GM11168 (cell line): ENCODE data around the gene MAPRE3.

Experiments used
- in situ Hi-C: fragments of 300-500 bp; cut with MboI; formaldehyde crosslinking; loops from one replicate; pipeline ENCODE4 v1.12.0; 2022; ENCODE audit warnings: low sequenced_read_pairs; ENCODE audit not compliant: unreplicated experiment

MAPRE3 gene

DNA sequence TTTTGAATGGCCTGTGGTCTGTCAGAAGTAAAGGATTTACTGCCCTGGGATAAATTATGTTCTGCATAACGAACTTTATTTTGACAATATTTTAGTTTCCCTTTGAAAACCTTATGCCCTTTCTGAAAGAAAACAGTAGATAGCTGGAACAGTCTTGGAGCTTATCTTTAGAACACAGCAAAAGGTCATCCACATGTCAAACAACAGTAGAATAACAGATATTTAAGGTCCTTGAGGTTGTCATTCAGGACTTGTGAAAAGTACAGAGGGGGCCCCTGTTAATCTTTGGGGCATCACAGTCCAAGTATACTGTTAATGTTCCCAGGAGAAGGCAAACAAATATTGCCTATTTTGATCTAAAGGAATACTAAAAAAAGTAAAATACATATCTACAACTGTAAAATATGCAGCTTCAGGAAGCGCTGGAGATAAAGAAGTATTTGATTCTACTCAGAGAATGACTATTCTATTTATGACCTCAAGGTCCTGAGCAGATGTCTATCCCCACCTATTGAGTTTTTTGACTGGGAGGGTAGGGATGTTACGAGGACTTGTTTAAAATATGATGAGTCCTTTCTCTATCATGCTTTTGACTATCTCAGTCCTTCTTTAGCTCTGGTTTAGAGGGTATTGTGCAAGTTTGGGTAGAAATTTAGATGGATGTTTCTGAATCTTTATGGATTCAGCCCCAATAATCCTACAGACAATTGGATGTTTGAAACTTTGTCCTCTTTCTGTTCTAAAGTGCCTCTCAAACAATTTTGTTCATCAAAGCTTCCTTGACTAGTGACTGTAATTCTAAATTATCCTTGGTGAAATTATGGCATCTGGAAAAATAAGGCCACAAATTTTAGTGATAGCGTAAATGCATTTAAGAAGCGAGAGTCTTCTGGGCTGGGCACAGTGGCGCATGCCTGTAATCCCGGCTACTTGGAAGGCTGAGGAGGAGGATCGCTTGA, 37.3 kb downstream of the MAPRE3 start:
- in situ Hi-C loops, result no loop called here

DNA sequence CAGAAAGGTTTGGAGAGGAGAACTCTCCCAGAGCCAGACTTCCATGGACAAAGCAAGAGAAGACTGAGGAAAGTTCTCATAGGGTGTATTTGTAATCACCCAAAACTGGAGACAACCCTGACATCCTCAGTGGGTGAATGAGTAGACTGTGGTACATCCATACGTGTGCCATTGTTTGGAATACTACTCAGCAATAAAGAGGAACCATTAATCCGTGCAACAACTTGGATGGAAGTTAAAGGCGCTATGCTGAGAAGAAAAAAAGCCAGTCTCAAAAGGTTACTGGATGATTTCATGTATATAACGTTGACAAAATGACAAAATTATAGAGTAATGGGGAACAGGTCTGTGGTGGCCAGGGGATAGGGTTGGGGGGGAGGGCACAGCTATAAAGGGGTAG, 38.2 kb downstream of the MAPRE3 start:
- in situ Hi-C loops, result no loop called here

DNA sequence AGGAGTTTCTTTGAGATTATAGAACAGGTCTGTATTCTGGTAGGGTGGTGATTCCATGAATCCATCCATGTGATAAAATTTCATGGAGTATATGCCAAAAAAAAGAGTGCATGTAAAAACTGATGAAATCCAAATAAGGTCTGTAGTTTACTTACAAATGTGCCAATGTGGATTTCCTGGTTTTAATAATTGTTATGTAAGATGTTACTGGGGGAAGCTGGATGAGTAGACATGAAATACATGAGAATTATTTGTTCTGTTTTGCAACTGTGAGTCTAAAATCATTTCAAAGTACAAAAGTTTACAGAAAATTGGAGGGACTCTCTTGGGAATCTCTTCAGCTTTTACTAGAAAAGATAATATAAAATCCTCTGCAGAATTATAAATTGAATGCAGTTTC, 38.6 kb downstream of the MAPRE3 start:
- in situ Hi-C loops, result no loop called here

DNA sequence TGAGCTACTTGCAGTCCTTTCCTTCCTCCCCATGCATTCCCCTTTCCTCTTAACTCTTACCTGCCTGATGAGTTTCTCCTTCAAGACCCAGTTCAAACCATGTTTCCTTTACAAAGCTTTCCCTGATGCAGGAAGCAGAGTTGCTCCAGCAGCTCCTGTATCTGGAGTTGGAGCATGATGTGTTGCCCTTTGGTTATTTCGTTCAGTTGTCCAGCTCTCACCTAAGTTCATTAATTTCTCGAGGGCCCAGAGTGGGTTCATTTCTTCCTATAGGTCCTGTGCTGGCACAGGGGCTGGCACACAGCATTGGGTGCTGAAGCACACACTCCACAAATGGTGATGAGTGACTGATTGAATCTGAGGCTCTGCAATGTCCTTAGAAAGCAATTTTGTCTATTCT, 39.3 kb downstream of the MAPRE3 start:
- in situ Hi-C loops, result loop anchor here (5.0 kb wide), 1 partner anchor 42 kb away; no protein-coding TSS in a partner anchor

DNA sequence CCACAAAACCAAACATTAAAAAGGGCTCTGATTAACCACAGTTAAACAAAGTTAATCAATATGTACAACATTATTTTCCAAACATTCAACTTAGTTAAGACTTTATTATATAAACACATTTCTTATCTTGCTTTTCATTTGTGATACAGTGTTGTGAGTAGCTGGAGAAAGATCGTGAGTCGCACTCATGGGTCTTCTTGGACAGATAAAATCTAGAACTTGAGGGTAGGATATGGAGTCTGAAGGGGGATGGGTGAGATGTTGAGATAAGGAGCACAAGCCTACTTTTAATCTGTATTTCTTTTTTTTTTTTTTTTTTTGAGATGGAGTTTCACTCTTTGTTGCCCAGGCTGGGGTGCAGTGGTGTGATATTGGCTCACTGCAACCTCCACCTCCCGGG, 39.7 kb downstream of the MAPRE3 start:
- in situ Hi-C loops, result loop anchor here (5.0 kb wide), 1 partner anchor 43 kb away; no protein-coding TSS in a partner anchor

DNA sequence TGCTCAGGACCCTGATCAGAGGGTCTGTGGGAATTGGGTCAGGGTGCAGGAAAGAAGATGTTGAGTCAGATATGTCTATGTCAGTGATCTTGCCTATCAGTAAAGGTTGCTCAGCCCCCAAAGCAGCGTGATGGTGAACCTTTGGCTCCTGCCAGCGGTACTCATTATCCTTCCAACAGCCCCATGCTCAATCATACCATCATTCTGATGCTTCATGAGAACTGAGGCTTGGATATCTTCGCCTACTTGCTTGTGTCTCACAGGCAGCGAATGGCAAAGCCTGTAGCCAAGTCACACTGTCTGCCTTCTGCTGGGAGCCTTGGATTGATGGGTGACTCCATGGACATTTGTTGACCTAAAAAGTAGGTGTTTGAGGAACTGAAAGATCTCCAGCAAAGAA, 43.3 kb downstream of the MAPRE3 start:
- in situ Hi-C loops, result loop anchor here (5.0 kb wide), 1 partner anchor 46 kb away; no protein-coding TSS in a partner anchor

DNA sequence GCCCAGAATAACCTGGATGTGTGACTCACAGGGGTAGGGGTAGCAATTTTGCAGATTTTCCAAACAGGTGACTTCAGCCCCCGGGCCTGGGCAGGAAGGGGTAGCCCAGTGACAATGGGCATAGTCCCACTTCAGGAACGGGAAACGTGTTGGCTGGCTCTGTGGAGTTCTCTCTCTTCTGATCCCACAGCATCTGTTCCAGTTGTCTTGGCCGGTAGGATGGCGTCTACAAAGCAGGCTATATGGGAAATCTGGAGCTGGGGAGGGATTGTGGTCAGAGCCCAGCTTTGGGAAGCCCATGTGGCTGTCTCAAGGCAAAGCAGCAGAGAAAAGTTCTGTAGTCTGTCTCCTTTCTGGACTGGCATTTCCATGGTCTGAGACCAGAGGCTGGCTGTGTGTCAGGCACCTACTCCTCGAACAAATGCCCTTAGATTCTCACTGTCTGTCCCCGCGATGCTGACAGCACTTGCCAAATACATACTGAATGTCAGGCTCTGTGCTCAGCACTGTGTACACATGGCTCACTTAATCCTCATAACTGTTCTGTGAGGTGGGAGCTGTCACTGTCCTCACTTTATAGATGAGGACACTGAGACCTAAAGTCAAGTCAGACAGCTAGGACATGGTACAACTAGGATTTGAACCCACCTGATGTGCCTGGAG, 44.5 kb downstream of the MAPRE3 start:
- in situ Hi-C loops, result loop anchor here (5.0 kb wide), 1 partner anchor 48 kb away; no protein-coding TSS in a partner anchor

DNA sequence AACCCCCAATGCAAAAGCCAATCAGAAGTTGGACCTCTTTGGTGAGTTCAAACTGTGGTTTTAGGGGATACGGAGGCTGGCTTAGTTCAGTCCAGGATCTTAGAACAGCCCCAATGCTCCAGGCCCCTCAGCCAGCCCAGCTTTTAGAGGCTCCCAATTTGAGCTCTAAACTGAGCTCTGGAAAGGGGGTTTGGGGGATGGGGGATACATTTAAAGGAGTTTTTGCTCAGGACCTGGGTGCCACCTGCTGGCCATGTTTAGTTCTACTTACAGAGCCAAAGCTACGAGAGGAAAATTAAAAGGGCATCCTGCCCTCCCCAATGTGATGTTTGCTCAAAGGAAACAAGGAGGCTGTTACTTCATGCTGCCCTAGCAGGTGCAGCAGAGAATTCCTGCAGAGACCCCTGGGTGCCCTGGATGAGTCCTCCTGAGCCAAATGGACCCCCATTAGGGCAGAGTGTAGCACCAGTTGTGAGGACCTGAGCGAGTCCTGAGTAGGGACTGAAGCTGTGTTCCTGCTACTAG, 46.4 kb downstream of the MAPRE3 start:
- in situ Hi-C loops, result no loop called here

DNA sequence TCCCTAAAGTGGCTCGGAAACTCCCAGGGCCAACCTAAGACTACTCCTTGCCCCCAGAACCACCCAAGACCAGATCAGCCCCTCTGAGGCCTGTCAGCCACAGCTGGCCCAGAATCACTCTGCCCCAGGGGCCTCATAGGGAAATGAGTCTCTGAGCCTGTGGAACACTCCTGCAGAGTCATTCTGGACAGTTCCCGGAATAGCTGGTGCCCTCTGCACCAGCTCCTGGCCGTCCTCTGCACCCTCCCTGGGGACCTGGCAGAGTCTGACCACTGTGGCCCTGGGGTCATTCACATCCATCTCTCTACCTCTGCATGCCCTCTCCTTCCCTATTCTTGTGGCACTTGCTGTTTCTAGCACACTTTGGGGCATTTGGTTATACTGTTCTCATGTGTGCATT, 47.7 kb downstream of the MAPRE3 start:
- in situ Hi-C loops, result no loop called here

DNA sequence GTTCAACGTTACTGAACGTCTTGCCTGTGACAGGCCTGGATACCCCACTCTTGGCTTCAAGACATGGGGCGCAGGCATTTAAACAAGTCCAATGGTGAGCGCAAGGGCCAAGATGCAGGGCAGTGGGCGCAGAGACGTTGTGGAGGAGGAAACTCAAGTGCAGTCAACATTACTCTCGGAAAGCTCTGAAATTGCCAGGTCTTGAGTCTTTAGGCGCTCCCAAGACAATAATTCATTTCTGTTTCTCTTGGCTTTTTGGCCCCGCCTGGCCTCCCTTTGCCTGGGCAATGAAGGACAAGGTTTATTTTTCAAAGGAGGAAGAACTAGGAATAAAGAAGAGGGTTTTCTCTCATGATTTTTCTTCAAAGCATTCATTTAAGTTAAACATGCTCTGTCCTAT, 49.0 kb downstream of the MAPRE3 start:
- in situ Hi-C loops, result no loop called here

DNA sequence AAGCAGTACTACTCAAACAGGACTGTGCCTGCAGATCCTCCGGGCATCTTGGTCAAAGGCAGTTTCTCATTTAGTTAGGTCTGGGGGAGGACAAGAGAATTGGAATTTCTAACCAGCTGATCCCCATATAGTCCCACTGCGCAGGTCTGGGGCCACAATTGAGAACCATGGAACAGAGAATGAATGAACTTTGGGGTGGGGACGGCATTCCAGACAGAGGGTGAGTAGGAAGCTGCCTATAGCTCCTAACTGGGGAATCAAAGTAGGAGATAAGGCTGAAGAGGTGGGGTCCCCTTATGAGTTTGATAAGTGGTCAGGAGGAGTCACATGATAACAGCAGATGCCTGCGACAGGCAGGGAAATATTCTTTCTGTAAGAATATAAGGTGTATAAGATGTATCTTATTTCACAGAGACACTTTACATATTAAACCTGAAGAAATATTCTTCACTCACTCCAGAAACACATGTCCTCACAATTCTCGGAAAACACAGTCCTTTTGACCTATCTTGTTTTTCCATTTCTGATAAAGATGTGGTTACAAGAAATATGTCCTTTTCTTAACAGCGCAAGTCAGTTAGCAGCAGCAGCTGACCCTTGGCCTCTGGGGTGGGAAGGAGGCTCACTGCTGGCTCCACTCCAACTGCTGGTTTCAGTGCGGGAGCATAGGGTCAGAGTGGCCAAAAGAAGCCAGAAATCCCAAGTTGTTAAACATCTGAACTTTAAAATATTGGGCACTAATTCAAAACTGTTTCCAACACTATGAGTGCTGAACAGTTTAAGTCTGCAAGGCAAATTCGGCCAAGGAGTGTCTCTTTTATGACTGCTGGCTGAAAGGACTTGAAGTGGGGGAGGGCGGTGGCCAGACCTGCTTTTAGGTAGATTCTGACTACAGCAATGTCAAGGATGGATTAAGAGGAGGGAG, 49.8 kb downstream of the MAPRE3 start:
- in situ Hi-C loops, result no loop called here

DNA sequence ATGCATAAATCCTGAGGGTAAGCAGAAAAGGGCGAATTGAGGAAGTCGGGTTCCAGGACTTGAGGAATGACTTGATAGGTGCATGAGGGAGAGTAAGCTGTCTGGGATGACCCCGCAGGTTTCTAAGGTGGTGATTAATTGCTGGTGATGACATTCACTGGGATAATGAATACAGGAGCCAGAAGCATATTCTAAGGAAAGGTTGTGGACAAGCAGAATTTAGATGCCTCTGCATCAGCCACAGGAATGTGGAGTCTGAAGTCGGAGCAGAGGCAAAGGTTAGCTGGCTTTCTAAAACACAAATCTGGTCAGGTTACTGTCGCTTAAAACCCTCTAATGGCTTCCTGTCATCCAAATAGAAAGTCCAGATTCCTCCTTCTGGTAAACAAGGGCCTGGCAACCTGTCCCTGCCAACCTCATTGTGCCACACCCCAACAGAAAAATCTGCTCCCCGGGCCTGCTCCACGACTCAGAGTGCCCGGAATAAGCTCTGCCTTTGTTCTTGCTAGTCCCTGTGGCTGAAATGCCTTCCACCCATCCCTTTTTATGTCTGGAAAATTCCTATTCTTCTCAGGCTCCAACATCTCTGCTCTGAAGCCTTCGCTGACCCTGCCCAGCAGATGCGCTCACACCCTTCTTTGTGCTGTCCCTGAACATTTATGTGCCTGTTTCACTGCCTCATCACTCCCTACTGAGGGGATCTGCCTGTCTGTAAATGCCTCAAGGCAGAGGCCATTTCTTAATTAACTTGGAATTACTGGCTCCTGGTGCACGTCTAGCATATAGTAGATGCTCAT, 51.0 kb downstream of the MAPRE3 start:
- in situ Hi-C loops, result no loop called here

DNA sequence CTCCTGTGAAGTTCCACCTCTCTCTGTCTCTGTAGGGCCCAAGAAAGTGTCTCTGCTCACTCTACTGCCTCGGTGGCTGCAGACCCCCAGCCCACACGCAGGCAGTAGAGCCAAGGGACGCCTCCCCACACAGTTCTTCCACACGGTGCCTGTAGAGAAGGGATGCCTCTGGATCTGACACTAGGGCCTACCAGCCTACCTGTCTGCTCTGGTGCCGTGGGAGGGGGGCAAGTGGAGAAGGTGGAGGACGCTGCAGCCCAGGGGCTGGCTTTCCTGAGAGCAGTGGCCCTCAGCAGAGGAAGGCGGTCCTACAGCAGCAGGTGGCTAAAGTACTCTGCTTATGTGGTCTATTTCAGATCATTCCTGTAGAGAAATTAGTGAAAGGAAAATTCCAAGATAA, 53.3 kb downstream of the MAPRE3 start:
- in situ Hi-C loops, result no loop called here

DNA sequence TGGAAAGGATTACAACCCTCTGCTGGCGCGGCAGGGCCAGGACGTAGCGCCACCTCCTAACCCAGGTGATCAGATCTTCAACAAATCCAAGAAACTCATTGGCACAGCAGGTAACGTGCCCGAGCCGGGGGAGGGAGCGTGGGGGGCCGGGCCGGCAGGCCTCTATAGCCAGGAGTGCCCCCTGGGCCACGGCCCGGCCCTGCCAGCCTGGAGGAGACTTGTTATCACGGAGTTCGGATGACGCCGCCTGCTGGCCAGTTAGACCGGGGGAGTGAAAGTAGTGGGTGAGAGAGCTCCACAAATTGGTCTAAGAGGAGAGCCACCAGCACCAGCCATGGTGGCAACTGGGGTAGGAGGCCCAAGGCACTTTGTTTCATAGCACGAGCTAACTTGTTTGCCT, 53.8 kb downstream of the MAPRE3 start:
- in situ Hi-C loops, result no loop called here

DNA sequence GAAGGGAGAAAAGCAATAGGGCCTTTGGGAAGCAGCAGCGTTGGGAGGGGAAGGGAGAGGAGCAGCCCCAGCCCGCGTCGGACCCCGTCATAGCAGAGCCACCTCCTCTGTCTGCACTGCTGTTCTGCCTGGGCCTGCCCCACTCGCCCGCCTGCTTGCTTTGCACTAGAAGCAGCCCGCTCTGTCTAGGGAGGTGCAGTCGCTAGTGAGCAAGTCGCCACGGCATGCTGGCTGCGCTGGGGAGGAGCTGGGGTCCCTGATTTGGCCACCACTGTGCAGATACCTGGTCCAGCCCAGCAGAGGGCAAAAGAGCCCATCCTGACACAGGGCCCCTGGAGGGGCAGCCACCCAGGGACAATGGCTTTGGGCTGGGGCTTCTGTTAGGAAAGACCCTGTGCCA, 54.4 kb downstream of the MAPRE3 start:
- in situ Hi-C loops, result no loop called here

DNA sequence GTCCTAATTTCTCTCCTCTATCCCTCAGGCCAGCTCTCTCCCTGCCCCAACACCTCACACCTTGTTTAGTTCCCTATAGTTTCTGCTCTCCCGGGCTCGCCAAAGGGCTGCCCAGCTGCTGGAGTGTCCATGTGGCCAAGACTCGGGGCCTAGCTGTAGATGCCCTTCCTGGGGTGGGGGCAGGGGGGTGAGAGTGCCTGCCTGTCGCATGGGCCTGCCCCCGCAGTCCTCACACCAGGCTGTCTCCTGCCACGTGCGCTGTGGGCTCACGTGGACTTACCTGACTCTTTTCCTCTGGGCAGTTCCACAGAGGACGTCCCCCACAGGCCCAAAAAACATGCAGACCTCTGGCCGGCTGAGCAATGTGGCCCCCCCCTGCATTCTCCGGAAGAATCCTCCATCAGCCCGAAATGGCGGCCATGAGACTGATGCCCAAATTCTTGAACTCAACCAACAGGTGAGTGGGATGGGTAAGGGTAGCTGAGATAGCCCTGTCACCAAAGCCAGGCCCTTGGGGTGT, 54.9 kb downstream of the MAPRE3 start:
- in situ Hi-C loops, result no loop called here

DNA sequence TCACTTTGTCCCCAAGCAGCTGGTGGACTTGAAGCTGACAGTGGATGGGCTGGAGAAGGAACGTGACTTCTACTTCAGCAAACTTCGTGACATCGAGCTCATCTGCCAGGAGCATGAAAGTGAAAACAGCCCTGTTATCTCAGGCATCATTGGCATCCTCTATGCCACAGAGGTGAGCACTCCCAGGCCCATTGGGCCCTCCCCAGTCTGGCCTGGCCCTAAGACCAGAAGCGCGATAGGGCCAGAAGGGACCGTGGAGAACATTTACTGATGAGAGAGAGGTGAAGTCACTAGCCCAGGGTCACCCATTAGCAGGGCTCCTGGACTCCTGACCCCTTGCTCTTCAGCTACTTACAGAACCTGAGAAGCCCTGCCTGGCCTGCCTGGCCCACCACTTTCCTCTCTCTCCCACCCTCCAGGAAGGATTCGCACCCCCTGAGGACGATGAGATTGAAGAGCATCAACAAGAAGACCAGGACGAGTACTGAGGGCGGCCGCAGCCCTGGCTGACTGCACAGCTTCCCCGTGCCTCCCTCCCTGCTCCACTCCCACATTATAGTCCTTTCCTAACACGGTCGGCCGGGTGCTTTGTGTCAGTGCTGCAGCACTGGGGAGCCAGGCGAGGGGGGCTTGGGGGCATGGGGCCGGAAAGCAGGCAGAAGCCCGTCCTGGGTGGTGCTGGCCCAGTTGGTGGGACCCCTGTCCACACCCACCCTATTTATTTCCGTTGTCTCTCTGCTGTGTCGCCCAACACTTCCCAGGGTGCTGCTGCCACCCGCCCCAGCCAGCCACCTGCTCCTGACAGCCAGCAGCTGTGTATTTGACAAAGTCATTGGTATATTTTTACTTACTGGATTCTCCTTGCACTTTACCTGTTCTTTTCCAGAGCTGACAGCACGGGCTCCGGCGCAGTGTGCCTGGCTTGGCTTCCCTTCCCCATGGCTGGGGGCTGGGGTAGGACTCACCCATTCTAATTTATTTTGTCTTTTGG, 55.7 kb downstream of the MAPRE3 start:
- in situ Hi-C loops, result no loop called here

DNA sequence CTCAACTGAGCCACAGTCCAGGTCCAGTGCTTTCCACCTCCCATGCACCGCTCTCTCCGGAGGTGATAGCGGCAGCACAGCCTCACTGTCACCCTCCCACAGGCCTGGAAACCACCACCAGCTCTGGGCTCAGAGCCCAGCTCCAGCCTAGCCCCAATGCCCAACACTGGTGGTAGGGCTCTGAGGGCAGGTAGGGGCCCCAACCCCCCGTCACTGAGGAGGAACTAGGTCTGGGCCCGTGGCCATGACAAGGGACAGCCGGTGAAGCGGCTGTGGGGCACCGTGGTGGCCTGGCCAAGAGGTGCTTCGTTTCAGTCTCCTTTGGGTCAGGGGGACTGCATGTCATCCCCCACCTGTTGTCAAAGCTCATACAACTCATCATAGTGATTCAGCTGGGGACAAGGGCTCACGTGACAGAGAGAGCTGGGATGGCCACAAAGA, 56.8 kb downstream of the MAPRE3 start:
- in situ Hi-C loops, result no loop called here
